ENCODE data around the gene RHBDL2.

DNA sequence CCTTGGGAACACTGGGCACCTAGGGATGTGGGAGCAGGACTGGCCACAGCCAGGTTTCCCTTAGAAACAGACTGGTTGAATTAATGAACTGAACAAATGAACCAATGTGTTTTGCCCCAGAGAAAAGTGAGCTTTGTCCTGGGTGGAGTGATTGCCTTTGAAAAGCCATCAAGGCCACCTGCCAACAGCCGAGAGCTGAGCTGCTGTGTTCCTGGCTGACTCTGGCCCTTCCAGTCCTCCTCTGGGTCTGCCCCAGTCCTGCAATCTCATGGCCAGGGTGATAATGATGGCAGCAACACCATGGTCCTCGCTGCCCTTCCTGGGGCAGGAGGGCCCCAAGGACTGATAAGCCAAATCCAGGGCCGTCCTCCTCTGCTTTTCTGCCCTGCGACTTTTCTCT lies 42.1 kb downstream of the RHBDL2 start:
- TF ChIP-seq CTCF (IDR thresholded peaks at IDR 0.05) = no peak
- no peak for TF ChIP-seq POLR2A (IDR thresholded peaks at IDR 0.05)
- TF ChIP-seq POLR2AphosphoS5 (IDR thresholded peaks at IDR 0.05) = no peak
